HL-60 (cell line): ENCODE data around the gene SUMF1.

Source experiments
- GABPA ChIP-seq: IDR thresholded peaks from 2 replicates; pipeline ENCODE4 v1.6.1; 2012; ENCODE audit warnings: low read depth
- POLR2AphosphoS5 ChIP-seq: IDR thresholded peaks from 2 replicates; pipeline ENCODE4 v1.6.1; 2012; ENCODE audit warnings: low read depth
- SPI1 ChIP-seq: IDR thresholded peaks from 2 replicates; pipeline ENCODE4 v1.6.1; 2012; ENCODE audit warnings: low read depth, mild to moderate bottlenecking, borderline replicate concordance
- TF ChIP-seq, protein P1 (sequence below): IDR thresholded peaks from 2 replicates; pipeline ENCODE4 v1.6.1; 2012; ENCODE audit warnings: low read depth; ENCODE audit not compliant: insufficient replicate concordance
- TF ChIP-seq, protein P2 (sequence below): IDR thresholded peaks from one replicate; pipeline ENCODE4 v1.5.1; 2011; ENCODE audit warnings: low read length, control low read depth, inconsistent platforms; ENCODE audit not compliant: insufficient read depth

DNA sequence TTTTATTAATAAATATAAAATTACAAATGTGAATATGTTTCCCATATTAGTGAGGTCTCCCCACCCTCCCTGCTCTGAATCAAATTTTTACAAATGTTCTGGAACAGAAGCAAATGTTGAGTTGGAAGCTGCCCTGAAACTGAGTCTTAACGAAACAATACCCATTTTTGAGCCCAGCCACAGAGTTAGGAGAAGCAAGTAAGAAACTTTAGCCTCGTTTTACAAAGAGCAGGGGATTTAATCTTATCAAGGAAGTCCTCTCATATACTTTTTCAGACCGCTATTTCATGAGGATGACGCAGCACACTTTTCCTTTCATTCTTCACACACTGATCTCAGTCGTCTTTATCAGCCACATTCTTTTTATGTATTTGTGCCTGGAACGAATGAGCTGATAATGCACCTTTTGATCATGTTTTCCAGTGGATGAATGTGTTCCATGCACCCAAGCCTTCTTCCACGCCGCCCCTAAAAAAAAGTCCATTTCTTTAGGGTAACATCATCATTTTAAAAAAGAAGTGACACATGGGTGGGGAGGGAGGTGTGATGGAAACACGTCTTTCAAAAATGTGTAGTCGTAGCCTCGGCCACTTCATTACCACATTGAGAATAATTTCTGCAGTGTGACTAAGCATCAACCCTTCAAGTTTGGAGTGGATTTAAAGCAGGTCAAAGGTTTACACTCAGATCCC lies 115.8 kb downstream of the SUMF1 start:
- TF ChIP-seq, protein P1, sequence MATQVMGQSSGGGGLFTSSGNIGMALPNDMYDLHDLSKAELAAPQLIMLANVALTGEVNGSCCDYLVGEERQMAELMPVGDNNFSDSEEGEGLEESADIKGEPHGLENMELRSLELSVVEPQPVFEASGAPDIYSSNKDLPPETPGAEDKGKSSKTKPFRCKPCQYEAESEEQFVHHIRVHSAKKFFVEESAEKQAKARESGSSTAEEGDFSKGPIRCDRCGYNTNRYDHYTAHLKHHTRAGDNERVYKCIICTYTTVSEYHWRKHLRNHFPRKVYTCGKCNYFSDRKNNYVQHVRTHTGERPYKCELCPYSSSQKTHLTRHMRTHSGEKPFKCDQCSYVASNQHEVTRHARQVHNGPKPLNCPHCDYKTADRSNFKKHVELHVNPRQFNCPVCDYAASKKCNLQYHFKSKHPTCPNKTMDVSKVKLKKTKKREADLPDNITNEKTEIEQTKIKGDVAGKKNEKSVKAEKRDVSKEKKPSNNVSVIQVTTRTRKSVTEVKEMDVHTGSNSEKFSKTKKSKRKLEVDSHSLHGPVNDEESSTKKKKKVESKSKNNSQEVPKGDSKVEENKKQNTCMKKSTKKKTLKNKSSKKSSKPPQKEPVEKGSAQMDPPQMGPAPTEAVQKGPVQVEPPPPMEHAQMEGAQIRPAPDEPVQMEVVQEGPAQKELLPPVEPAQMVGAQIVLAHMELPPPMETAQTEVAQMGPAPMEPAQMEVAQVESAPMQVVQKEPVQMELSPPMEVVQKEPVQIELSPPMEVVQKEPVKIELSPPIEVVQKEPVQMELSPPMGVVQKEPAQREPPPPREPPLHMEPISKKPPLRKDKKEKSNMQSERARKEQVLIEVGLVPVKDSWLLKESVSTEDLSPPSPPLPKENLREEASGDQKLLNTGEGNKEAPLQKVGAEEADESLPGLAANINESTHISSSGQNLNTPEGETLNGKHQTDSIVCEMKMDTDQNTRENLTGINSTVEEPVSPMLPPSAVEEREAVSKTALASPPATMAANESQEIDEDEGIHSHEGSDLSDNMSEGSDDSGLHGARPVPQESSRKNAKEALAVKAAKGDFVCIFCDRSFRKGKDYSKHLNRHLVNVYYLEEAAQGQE = no peak
- TF ChIP-seq, protein P2, sequence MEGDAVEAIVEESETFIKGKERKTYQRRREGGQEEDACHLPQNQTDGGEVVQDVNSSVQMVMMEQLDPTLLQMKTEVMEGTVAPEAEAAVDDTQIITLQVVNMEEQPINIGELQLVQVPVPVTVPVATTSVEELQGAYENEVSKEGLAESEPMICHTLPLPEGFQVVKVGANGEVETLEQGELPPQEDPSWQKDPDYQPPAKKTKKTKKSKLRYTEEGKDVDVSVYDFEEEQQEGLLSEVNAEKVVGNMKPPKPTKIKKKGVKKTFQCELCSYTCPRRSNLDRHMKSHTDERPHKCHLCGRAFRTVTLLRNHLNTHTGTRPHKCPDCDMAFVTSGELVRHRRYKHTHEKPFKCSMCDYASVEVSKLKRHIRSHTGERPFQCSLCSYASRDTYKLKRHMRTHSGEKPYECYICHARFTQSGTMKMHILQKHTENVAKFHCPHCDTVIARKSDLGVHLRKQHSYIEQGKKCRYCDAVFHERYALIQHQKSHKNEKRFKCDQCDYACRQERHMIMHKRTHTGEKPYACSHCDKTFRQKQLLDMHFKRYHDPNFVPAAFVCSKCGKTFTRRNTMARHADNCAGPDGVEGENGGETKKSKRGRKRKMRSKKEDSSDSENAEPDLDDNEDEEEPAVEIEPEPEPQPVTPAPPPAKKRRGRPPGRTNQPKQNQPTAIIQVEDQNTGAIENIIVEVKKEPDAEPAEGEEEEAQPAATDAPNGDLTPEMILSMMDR = no peak
- TF ChIP-seq POLR2AphosphoS5 = no peak
- TF ChIP-seq GABPA = no peak
- TF ChIP-seq SPI1 = no peak
